IMR-90 (cell line): Measurements from ENCODE around the gene EPB41L3. TPM values are rescaled to one million over a fixed set of nuclear protein-coding genes. Genes with fewer than 3 reads are reported as not detected.

Experiments
- ATAC-seq: fragments of 200-7000 bp; cut with Tn5 transposase; 2 replicates; pipeline ENCODE4 v1.9.1; 2020; ENCODE audit warnings: low read depth, mild to moderate bottlenecking, moderate library complexity
- BruUV-seq: library from RNA; stranded (reverse); fragments of 400-500 nt; replicated peaks from 2 replicates; lab custom pipeline; 2021; lab: Mats Ljungman, UMichigan
- CTCF ChIA-PET: fragments of 300-600 bp; formaldehyde crosslinking; extraction: SDS; loops from one replicate; lab custom pipeline; 2021; ENCODE audit warnings: antibody characterized with exemption; lab: Yijun Ruan, JAX
- POLR2A ChIA-PET: fragments of 300-600 bp; sonication (Branson Sonifier 250); formaldehyde crosslinking; loops from one replicate; lab custom pipeline; 2022; ENCODE audit warnings: antibody characterized with exemption; ENCODE audit not compliant: unreplicated experiment; lab: Charles Lee
- DNase-seq: peaks from one replicate; pipeline ENCODE4 v3.0.0; 2013
- H2AFZ ChIP-seq: replicated peaks from 2 replicates; pipeline ENCODE3; 2013; ENCODE audit warnings: low read length, mild to moderate bottlenecking; ENCODE audit not compliant: poor library complexity
- H2AK5ac ChIP-seq: 2 replicates; pipeline ENCODE4 v1.6.1; 2013; ENCODE audit warnings: low read depth, low read length, inconsistent platforms
- H2AK9ac ChIP-seq: replicated peaks from 2 replicates; pipeline ENCODE3; 2013; ENCODE audit warnings: mild to moderate bottlenecking, low read depth, low read length, moderate library complexity; ENCODE audit not compliant: poor library complexity
- H2BK120ac ChIP-seq: 2 replicates; pipeline ENCODE4 v1.6.1; 2013; ENCODE audit warnings: low read depth, low read length, inconsistent platforms
- H2BK15ac ChIP-seq: 3 replicates; pipeline ENCODE4 v1.6.1; 2013; ENCODE audit warnings: low read depth, low read length, inconsistent platforms
- H2BK20ac ChIP-seq: 2 replicates; pipeline ENCODE4 v1.6.1; 2013; ENCODE audit warnings: low read depth, mild to moderate bottlenecking, inconsistent platforms, low read length, moderate library complexity
- H2BK5ac ChIP-seq: 2 replicates; pipeline ENCODE4 v1.6.1; 2013; ENCODE audit warnings: mild to moderate bottlenecking, low read depth, low read length, inconsistent platforms; ENCODE audit not compliant: poor library complexity, severe bottlenecking
- H3K14ac ChIP-seq: replicated peaks from 2 replicates; pipeline ENCODE4 v1.6.1; 2013; ENCODE audit warnings: low read depth, low read length, inconsistent platforms
- H3K18ac ChIP-seq: 2 replicates; pipeline ENCODE4 v1.6.1; 2013; ENCODE audit warnings: low read depth, low read length, control low read depth
- H3K23ac ChIP-seq: 2 replicates; pipeline ENCODE4 v1.6.1; 2013; ENCODE audit warnings: low read depth, low read length, inconsistent platforms
- H3K27ac ChIP-seq: 2 replicates; pipeline ENCODE4 v1.5.1; 2013; ENCODE audit warnings: mild to moderate bottlenecking, control low read depth, low read length; ENCODE audit not compliant: insufficient read depth
- H3K27me3 ChIP-seq: 2 replicates; pipeline ENCODE4 v1.6.1; 2013; ENCODE audit warnings: low read length; ENCODE audit not compliant: control insufficient read depth, insufficient read depth
- H3K36me3 ChIP-seq: 2 replicates; pipeline ENCODE4 v1.6.1; 2013; ENCODE audit warnings: low read length, mixed read lengths; ENCODE audit not compliant: control insufficient read depth, insufficient read depth
- H3K4ac ChIP-seq: 2 replicates; pipeline ENCODE4 v1.6.1; 2013; ENCODE audit warnings: low read depth, low read length, inconsistent platforms
- H3K4me1 ChIP-seq: 2 replicates; pipeline ENCODE4 v1.6.1; 2013; ENCODE audit warnings: low read length, mixed read lengths; ENCODE audit not compliant: control insufficient read depth, insufficient read depth
- H3K4me2 ChIP-seq: 2 replicates; pipeline ENCODE4 v1.6.1; 2013; ENCODE audit warnings: low read depth, mild to moderate bottlenecking, control low read depth, low read length, moderate library complexity
- H3K4me3 ChIP-seq: 2 replicates; pipeline ENCODE4 v1.5.1; 2013; ENCODE audit warnings: low read depth, mild to moderate bottlenecking, control low read depth, low read length, moderate library complexity; ENCODE audit not compliant: insufficient read depth
- H3K56ac ChIP-seq: 2 replicates; pipeline ENCODE4 v1.6.1; 2013; ENCODE audit warnings: low read length, inconsistent platforms; ENCODE audit not compliant: insufficient read depth; ENCODE audit errors: extremely low read depth
- H3K79me1 ChIP-seq, 2 experiments: 2 replicates each; pipeline ENCODE4 v1.6.1; 2013; ENCODE audit warnings: low read length in 2 of 2, inconsistent platforms in 1 of 2, low read depth in 1 of 2
- H3K9ac ChIP-seq: 2 replicates; pipeline ENCODE4 v1.6.1; 2013; ENCODE audit warnings: low read depth, low read length, control low read depth
- H3K9me1 ChIP-seq: 2 replicates; pipeline ENCODE4 v1.6.1; 2013; ENCODE audit warnings: low read length, inconsistent platforms; ENCODE audit not compliant: insufficient read depth
- H3K9me3 ChIP-seq: 2 replicates; pipeline ENCODE4 v1.6.1; 2013; ENCODE audit warnings: low read length; ENCODE audit not compliant: control insufficient read depth, insufficient read depth
- H4K20me1 ChIP-seq: 2 replicates; pipeline ENCODE4 v1.6.1; 2013; ENCODE audit warnings: low read length, inconsistent platforms; ENCODE audit not compliant: insufficient read depth
- H4K5ac ChIP-seq: 2 replicates; pipeline ENCODE4 v1.6.1; 2013; ENCODE audit warnings: mild to moderate bottlenecking, low read depth, low read length, control low read depth
- H4K8ac ChIP-seq, 2 experiments: 2 replicates each; pipeline ENCODE4 v1.6.1; 2013; ENCODE audit warnings: low read depth in 2 of 2, low read length in 2 of 2, control low read depth in 1 of 2, inconsistent platforms in 1 of 2
- H4K91ac ChIP-seq: 2 replicates; pipeline ENCODE4 v1.6.1; 2013; ENCODE audit warnings: low read depth, low read length, inconsistent platforms; ENCODE audit not compliant: insufficient read depth
- CEBPB ChIP-seq: IDR thresholded peaks from 2 replicates; pipeline ENCODE4 v1.6.1; 2012; ENCODE audit warnings: low read depth, low read length, improper control_type of control experiment
- ELK1 ChIP-seq: fragments of 150-350 bp; IDR thresholded peaks from 2 replicates; pipeline ENCODE4 v1.6.1; 2016; ENCODE audit warnings: low read depth, mild to moderate bottlenecking, low read length, moderate library complexity, borderline replicate concordance
- WGBS, 2 experiments: methylation state at CpG; one replicate each; pipeline versions ENCODE4 v1.1.5 to v1.1.7; 2013; ENCODE audit warnings: missing lambda C conversion rate in 2 of 2; ENCODE audit not compliant: insufficient read length in 1 of 2; ENCODE audit errors: extremely low coverage in 2 of 2; 5-methylcytosine and 5-hydroxymethylcytosine counted together
- dilution Hi-C: fragments of 300-500 bp; cut with HindIII; formaldehyde crosslinking; loops from one replicate; pipeline ENCODE4 v1.14.3; 2018; ENCODE audit warnings: low sequenced_read_pairs; ENCODE audit not compliant: unreplicated experiment
- in situ Hi-C: fragments of 300-500 bp; cut with MboI; formaldehyde crosslinking; loops from 3 replicates; pipeline ENCODE4 v1.14.3; 2019; ENCODE audit warnings: low sequenced_read_pairs, inconsistent platforms, mixed read lengths
- intact Hi-C: fragments of 100-400 bp; cut with micrococcal nuclease; formaldehyde crosslinking; loops from 2 replicates; pipeline ENCODE4 v1.10.0; 2022
- polyA plus RNA-seq, 3 experiments: library from polyadenylated mRNA; depleted of rRNA; stranded (reverse); fragments of >200 nt; gene quantifications; 2 replicates each; pipeline ENCODE4 v1.2.3, GENCODE V29; 2012; ENCODE audit warnings: low replicate concordance in 1 of 3
- total RNA-seq: library from RNA; depleted of rRNA; stranded (reverse); fragments of >200 nt; gene quantifications from 2 replicates; pipeline ENCODE4 v1.2.3, GENCODE V29; 2012

The EPB41L3 gene
- total and polyA plus RNA-seq, 2 of the 4 experiments (the other 2 are of a cell fraction) = 36.6 to 70.3 TPM

GRCh38 chr18:5395860-5396448, 147.8 kb downstream of the EPB41L3 start:
- Histone ChIP-seq H3K4me2 (no peak overlapping the region), H3K4me1 (no peaks in the 10 kb centered on the region), H4K5ac (no peak overlapping the region), H3K9me3 (peaks cover 2% of the 10 kb centered on the region; the same call in 1 of the 2 replicates), H3K18ac (no peak overlapping the region), H2AK5ac (no peak overlapping the region), H3K23ac (no peak overlapping the region), H3K79me1 (no peaks in the 10 kb centered on the region), H4K8ac (no peak overlapping the region), H3K27me3 (no peaks in the 10 kb centered on the region), H3K27ac (no peak overlapping the region), H4K20me1 (no peaks in the 10 kb centered on the region), H3K14ac (no peak overlapping the region), H3K4ac (no peak overlapping the region), H2BK20ac (no peak overlapping the region), H2BK15ac (no peak overlapping the region), H3K36me3 (peaks cover 3% of the 10 kb centered on the region; the same call in 1 of the 2 replicates), H2AFZ (no peak overlapping the region), H2BK5ac (no peak overlapping the region), H2AK9ac (no peak overlapping the region), H3K9ac (no peak overlapping the region), H4K91ac (no peak overlapping the region), H3K9me1 (no peaks in the 10 kb centered on the region), H3K56ac (no peak overlapping the region), H3K4me3 (no peak overlapping the region), H2BK120ac (no peak overlapping the region)
- intact Hi-C loops = no loop called here
- ChIA-PET POLR2A (no interaction called here), CTCF (no interaction called here)
- in situ Hi-C loops = no loop called here
- WGBS, 2 experiments = no CpG with 5 or more reads among the region's 6 CpGs
- no peak for DNase-seq
- TF ChIP-seq CEBPB (0 out of 2 replicates have a peak, but pooled peaks have one; percentile 27), ELK1 (no peak)
- dilution Hi-C loops = no loop called here
- BruUV-seq = no TSS peak
- no peak for ATAC-seq
